Measurements from ENCODE around the gene TIMM29.

The TIMM29 gene

GRCh38 chr19:10888421-10888866 lies 40.2 kb upstream of the TIMM29 start:
- Histone ChIP-seq H3F3A (ENCODE audit: insufficient read depth, low read length) (no peaks in the 10 kb centered on the region), H4K20me1 (ENCODE audit: insufficient read depth, low read length) (no peaks in the 10 kb centered on the region), H3K4me1 (ENCODE audit: low read length) (no peaks in the 10 kb centered on the region), H3K27ac (ENCODE audit: low read length) (no peak overlapping the region), H3K9me2 (replicated peaks; ENCODE audit: insufficient read depth, low read length) (no peaks in the 10 kb centered on the region), H3K9me3 (replicated peaks; ENCODE audit: insufficient read depth, low read length) (no peaks in the 10 kb centered on the region), H3K4me3 (ENCODE audit: low read length) (no peak overlapping the region), H3K27me3 (replicated peaks; ENCODE audit: insufficient read depth, low read length) (no peaks in the 10 kb centered on the region), H2AFZ (ENCODE audit: low read length) (no peak overlapping the region), H3K4me2 (ENCODE audit: low read depth, low read length) (no peak overlapping the region), H3K9ac (ENCODE audit: low read length) (no peak overlapping the region), H3K36me3 (replicated peaks; ENCODE audit: insufficient read depth, low read length) (no peaks in the 10 kb centered on the region), H3K79me2 (ENCODE audit: low read length) (peaks cover 64% of the 10 kb centered on the region)
- TF ChIP-seq EZH2phosphoT487 (IDR thresholded peaks at IDR 0.05; ENCODE audit: low read length) (no peak), CTCF (IDR thresholded peaks at IDR 0.05; ENCODE audit: low read length) (no peak), EZH2 (optimal IDR thresholded peaks at IDR 0.05; ENCODE audit: low read depth, low read length) (no peak)
- DNase-seq, result no peak

- no peak for DNase-seq
- Histone ChIP-seq H3K9me3 (replicated peaks; ENCODE audit: insufficient read depth, low read length) (no peaks in the 10 kb centered on the region), H4K20me1 (ENCODE audit: insufficient read depth, low read length) (no peaks in the 10 kb centered on the region), H3K4me2 (ENCODE audit: low read depth, low read length) (no peak overlapping the region), H3K79me2 (ENCODE audit: low read length) (peaks cover 65% of the 10 kb centered on the region), H3K4me1 (ENCODE audit: low read length) (no peaks in the 10 kb centered on the region), H3K9ac (ENCODE audit: low read length) (no peak overlapping the region), H3K9me2 (replicated peaks; ENCODE audit: insufficient read depth, low read length) (no peaks in the 10 kb centered on the region), H3K36me3 (replicated peaks; ENCODE audit: insufficient read depth, low read length) (no peaks in the 10 kb centered on the region), H2AFZ (ENCODE audit: low read length) (no peak overlapping the region), H3K27ac (ENCODE audit: low read length) (no peak overlapping the region), H3K27me3 (replicated peaks; ENCODE audit: insufficient read depth, low read length) (no peaks in the 10 kb centered on the region), H3F3A (ENCODE audit: insufficient read depth, low read length) (no peaks in the 10 kb centered on the region), H3K4me3 (ENCODE audit: low read length) (no peak overlapping the region)
- TF ChIP-seq EZH2phosphoT487 (IDR thresholded peaks at IDR 0.05; ENCODE audit: low read length) (no peak), CTCF (IDR thresholded peaks at IDR 0.05; ENCODE audit: low read length) (no peak), EZH2 (optimal IDR thresholded peaks at IDR 0.05; ENCODE audit: low read depth, low read length) (no peak)
These were observed 38.7 kb upstream of the TIMM29 start for GRCh38 chr19:10889880-10890279.

- Histone ChIP-seq H3K9me2 (replicated peaks; ENCODE audit: insufficient read depth, low read length) (no peaks in the 10 kb centered on the region), H2AFZ (ENCODE audit: low read length) (no peak overlapping the region), H3K4me2 (ENCODE audit: low read depth, low read length) (no peak overlapping the region), H4K20me1 (ENCODE audit: insufficient read depth, low read length) (no peaks in the 10 kb centered on the region), H3K27ac (ENCODE audit: low read length) (no peak overlapping the region), H3K79me2 (ENCODE audit: low read length) (peaks cover 61% of the 10 kb centered on the region), H3K4me1 (ENCODE audit: low read length) (no peaks in the 10 kb centered on the region), H3F3A (ENCODE audit: insufficient read depth, low read length) (no peaks in the 10 kb centered on the region), H3K9ac (ENCODE audit: low read length) (no peak overlapping the region), H3K36me3 (replicated peaks; ENCODE audit: insufficient read depth, low read length) (no peaks in the 10 kb centered on the region), H3K27me3 (replicated peaks; ENCODE audit: insufficient read depth, low read length) (no peaks in the 10 kb centered on the region), H3K9me3 (replicated peaks; ENCODE audit: insufficient read depth, low read length) (no peaks in the 10 kb centered on the region), H3K4me3 (ENCODE audit: low read length) (no peak overlapping the region)
- DNase-seq, result no peak
- TF ChIP-seq EZH2 (optimal IDR thresholded peaks at IDR 0.05; ENCODE audit: low read depth, low read length) (no peak), CTCF (IDR thresholded peaks at IDR 0.05; ENCODE audit: low read length) (no peak), EZH2phosphoT487 (IDR thresholded peaks at IDR 0.05; ENCODE audit: low read length) (no peak)
These were observed 37.1 kb upstream of the TIMM29 start for GRCh38 chr19:10891405-10892086.
